ENCODE measurements around the gene IRAK1. TPM values are rescaled to one million over a fixed set of nuclear protein-coding genes. Genes with fewer than 3 reads are reported as not detected.
A peak's percentile ranks its signal among the peaks of the same experiment; 100 is the strongest.

Gene IRAK1
- polyA plus RNA-seq, 1 donor (not counting 4 experiments of a cell fraction or from before 2014, with no cell fraction given): 41.5 TPM

DNA sequence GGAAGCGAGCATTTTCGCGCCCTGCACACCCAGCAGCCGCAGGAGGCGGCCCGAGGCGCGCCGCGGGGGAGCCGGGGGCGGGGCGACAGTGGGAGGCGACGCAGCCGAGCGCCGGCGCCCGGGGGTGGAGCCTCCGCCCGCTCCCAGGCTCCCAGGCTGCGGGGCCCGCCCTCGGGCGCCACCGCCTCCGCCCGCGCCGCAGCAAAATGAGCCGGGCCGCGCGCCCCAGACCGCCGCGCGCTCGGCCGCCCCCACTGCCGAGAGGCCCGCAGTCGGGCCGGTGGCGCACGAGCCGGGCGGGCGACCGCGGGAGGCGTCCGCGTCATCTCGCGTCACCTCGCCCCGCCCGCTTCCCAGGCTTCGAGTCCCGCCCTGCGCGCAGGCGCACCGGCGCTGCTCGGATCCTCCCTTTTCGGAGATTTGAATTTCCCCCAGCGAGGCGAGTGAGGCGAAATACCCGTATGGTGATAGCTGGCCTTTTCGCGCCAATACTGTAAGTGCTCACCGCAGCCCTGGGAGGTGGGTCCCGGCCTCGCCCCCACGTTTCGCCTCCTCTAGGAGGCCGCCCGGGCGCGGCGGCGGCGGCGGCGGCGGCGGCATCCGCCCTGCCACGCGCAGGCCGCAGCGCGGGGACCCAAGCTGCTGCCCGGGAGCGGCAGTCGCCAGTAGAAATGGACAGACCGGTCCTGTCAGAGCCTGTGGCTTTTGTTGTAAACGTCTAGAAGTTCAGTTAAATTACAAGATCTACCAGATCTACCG, 47.2 kb downstream of the IRAK1 start, which contains the start of gene TMEM187:
Gene TMEM187, plus strand, starts transcription at position 387 of the 759 bp plus-strand sequence. CDS start 9,309 bp downstream, outside the sequence.
- Histone ChIP-seq H3K27me3 (ENCODE audit: control insufficient read depth, extremely low read depth, insufficient read depth, low read length) (no peaks in the 10 kb centered on the region), H3K9me1 (ENCODE audit: control insufficient read depth, extremely low read depth, insufficient read depth, low read length) (no peaks in the 10 kb centered on the region), H3K9ac (ENCODE audit: control insufficient read depth, extremely low read depth, insufficient read depth, low read length) (peak within 1 kb of the TSS; percentile 99), H3K4me2 (ENCODE audit: control insufficient read depth, extremely low read depth, insufficient read depth, low read depth, low read length) (peak within 1 kb of the TSS; percentile 85), H3K4me1 (ENCODE audit: control insufficient read depth, extremely low read depth, insufficient read depth, low read length) (peaks cover 20% of the 10 kb centered on the region), H3K4me3 (ENCODE audit: control insufficient read depth in 2 of 3, extremely low read depth in 1 of 3, insufficient read depth in 2 of 3, low read depth in 1 of 3, low read length in 3 of 3) (peak within 1 kb of the TSS; percentile 84 to 91 (median 86)), H3K27ac (ENCODE audit: control insufficient read depth, insufficient read depth, low read length) (peak within 1 kb of the TSS; percentile 99), H4K20me1 (ENCODE audit: control insufficient read depth, extremely low read depth, insufficient read depth, low read length) (peaks cover 8% of the 10 kb centered on the region), H2AFZ (ENCODE audit: control insufficient read depth, low read length) (peak within 1 kb of the TSS; percentile 88), H3K79me2 (ENCODE audit: control insufficient read depth, insufficient read depth, low read length) (peaks cover 44% of the 10 kb centered on the region), H3K9me3 (ENCODE audit: control insufficient read depth, low read depth, low read length) (no peaks in the 10 kb centered on the region), H3K36me3 (ENCODE audit: control insufficient read depth in 2 of 2, extremely low read depth in 1 of 2, insufficient read depth in 2 of 2, low read length in 2 of 2) (peaks cover 0 to 6% of the 10 kb centered on the region in 2 experiments)
- dilution Hi-C loops (cut with MboI; ENCODE audit: extremely low pct_ligation_motif_present, low sequenced_read_pairs): no loop called here
- DNase-seq (ENCODE audit: low read depth, low spot score): peak; percentile 23
- no peak for TF ChIP-seq CTCF (optimal IDR thresholded peaks at IDR 0.05 in 1 of 3, IDR thresholded peaks at IDR 0.05 in 1 of 3, conservative IDR thresholded peaks at IDR 0.05 in 1 of 3; ENCODE audit: extremely low read depth in 1 of 3, insufficient read depth in 2 of 3, low read length in 3 of 3)
- FAIRE-seq: no peak

DNA sequence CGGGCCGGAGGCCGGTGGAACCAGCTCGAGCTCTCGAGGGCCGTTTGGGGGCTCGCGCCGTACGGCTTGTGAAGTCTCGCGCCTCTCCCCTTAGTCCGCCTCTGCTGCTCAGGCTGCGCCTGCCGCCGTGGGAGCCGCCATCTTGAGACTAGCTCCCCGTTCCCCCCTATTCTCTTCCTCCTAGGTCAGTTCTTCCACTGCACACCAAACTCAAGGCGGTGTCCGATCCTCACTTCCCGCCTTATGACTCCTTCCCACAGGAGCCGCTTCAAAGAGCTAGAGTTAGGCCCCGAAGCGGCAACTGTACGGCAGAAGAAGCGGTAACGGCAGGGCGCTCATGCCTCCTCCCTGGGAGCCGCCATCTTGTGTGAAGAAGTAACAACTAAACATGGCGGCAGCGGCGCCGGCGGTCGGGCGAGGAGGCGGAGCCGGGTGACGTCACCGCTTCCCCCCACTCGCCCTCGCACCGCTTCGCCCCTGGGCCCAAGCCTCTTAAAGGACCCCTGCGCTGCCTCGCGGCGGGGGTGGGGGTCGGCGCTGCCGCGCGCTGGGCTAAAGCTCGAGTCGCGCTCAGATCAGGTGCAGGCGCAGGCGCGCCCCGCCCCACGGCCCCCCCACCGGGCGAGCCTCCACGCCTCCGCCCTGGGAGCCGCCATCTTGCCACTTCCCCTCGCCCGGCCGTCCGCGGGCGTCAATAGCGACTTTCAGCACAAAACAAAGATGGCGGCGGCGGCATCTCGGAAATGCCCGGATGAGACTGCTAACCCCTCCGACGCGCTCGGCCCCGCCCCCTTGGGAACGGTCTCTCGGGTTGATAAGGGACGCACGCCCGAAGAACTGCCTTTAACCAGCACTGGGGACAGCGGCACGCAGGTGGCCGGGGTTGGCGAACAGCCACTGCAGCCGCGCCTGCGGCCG, 48.0 kb downstream of the IRAK1 start, which contains the start of gene HCFC1:
Gene HCFC1, minus strand, starts transcription at position 369 of the 918 bp plus-strand sequence. CDS start 978 bp downstream, outside the sequence.
- TF ChIP-seq CTCF (optimal IDR thresholded peaks at IDR 0.05 in 1 of 3, IDR thresholded peaks at IDR 0.05 in 1 of 3, conservative IDR thresholded peaks at IDR 0.05 in 1 of 3; ENCODE audit: extremely low read depth in 1 of 3, insufficient read depth in 2 of 3, low read length in 3 of 3) (no peak), EZH2 (IDR thresholded peaks at IDR 0.05; ENCODE audit: low read length) (no peak)
- H3K4me3 ChIP-seq (ENCODE audit: control insufficient read depth in 2 of 3, extremely low read depth in 1 of 3, insufficient read depth in 2 of 3, low read depth in 1 of 3, low read length in 3 of 3): peak within 1 kb of the TSS; percentile 84 to 91 (median 86)
- H3K4me1 ChIP-seq (ENCODE audit: control insufficient read depth, extremely low read depth, insufficient read depth, low read length): peaks cover 20% of the 10 kb centered on the region
- peaks cover 52% of the 10 kb centered on the region for H3K79me2 ChIP-seq (ENCODE audit: control insufficient read depth, insufficient read depth, low read length)
- H3K27me3 ChIP-seq (ENCODE audit: control insufficient read depth, extremely low read depth, insufficient read depth, low read length): no peaks in the 10 kb centered on the region
- H3K9ac ChIP-seq (ENCODE audit: control insufficient read depth, extremely low read depth, insufficient read depth, low read length): peak within 1 kb of the TSS; percentile 99
- dilution Hi-C loops (cut with MboI; ENCODE audit: extremely low pct_ligation_motif_present, low sequenced_read_pairs): no loop called here
- H3K9me3 ChIP-seq (ENCODE audit: control insufficient read depth, low read depth, low read length): no peaks in the 10 kb centered on the region
- H3K9me1 ChIP-seq (ENCODE audit: control insufficient read depth, extremely low read depth, insufficient read depth, low read length): no peaks in the 10 kb centered on the region
- H2AFZ ChIP-seq (ENCODE audit: control insufficient read depth, low read length): peak within 1 kb of the TSS; percentile 88
- H3K27ac ChIP-seq (ENCODE audit: control insufficient read depth, insufficient read depth, low read length): peak within 1 kb of the TSS; percentile 99
- H3K36me3 ChIP-seq (ENCODE audit: control insufficient read depth in 2 of 2, extremely low read depth in 1 of 2, insufficient read depth in 2 of 2, low read length in 2 of 2): peaks cover 0 to 12% of the 10 kb centered on the region in 2 experiments
- peak within 1 kb of the TSS; percentile 85 for H3K4me2 ChIP-seq (ENCODE audit: control insufficient read depth, extremely low read depth, insufficient read depth, low read depth, low read length)
- peaks cover 15% of the 10 kb centered on the region for H4K20me1 ChIP-seq (ENCODE audit: control insufficient read depth, extremely low read depth, insufficient read depth, low read length)
- FAIRE-seq: peak; percentile 43
- DNase-seq (ENCODE audit: low read depth, low spot score): peak; percentile 41

Measured in keratinocyte (primary cell).